HepG2 (cell line): ENCODE data around the gene EZH1. TPM values are rescaled to one million over a fixed set of nuclear protein-coding genes. Genes with fewer than 3 reads are reported as not detected.

Source experiments
- AHDC1 ChIP-seq: sonication (generic); formaldehyde crosslinking; IDR thresholded peaks from 2 replicates; pipeline ENCODE4 v1.5.1; 2020; ENCODE audit warnings: mild to moderate bottlenecking, missing genetic modification reagents, borderline replicate concordance
- CREM ChIP-seq, 2 experiments: sonication (generic) in 1 of 2; formaldehyde crosslinking in 1 of 2; IDR thresholded peaks; 2 replicates each; pipeline versions ENCODE4 v1.4.0 to v1.6.1; 2016 to 2020; ENCODE audit warnings: antibody characterized with exemption in 1 of 2, mild to moderate bottlenecking in 1 of 2, missing genetic modification reagents in 1 of 2
- IRF2 ChIP-seq: IDR thresholded peaks from 2 replicates; pipeline ENCODE4 v1.6.1; 2018; ENCODE audit warnings: missing genetic modification reagents, missing compliant biosample characterization
- KLF6 ChIP-seq: IDR thresholded peaks from 2 replicates; pipeline ENCODE4 v1.8.0; 2016; ENCODE audit warnings: missing biosample characterization, missing genetic modification reagents
- MXD1 ChIP-seq: sonication (generic); formaldehyde crosslinking; IDR thresholded peaks from 2 replicates; pipeline ENCODE4 v1.4.0; 2020; ENCODE audit warnings: mild to moderate bottlenecking, missing genetic modification reagents
- NFE2L2 ChIP-seq: fragments of 150-350 bp; IDR thresholded peaks from 2 replicates; pipeline ENCODE4 v1.6.1; 2014; ENCODE audit warnings: low read length
- POLR2AphosphoS5 ChIP-seq: IDR thresholded peaks from 2 replicates; pipeline ENCODE4 v1.6.1; 2012; ENCODE audit warnings: low read depth, low read length
- SOX13 ChIP-seq, 3 experiments: fragments of 450-650 bp in 1 of 3; sonication (generic) in 1 of 3; formaldehyde crosslinking in 1 of 3; IDR thresholded peaks in 2 of 3; conservative IDR thresholded peaks in 1 of 3; 2 replicates each; pipeline versions ENCODE4 v1.5.0 to v1.6.1; 2016 to 2020; ENCODE audit warnings: antibody characterized with exemption in 1 of 3, mild to moderate bottlenecking in 1 of 3, missing compliant biosample characterization in 1 of 3, missing genetic modification reagents in 1 of 3, moderate library complexity in 1 of 3
- SRSF9 ChIP-seq: fragments of 200-400 bp; formaldehyde crosslinking; IDR thresholded peaks from 2 replicates; pipeline ENCODE4 v1.6.1; 2018; ENCODE audit warnings: borderline replicate concordance, mild to moderate bottlenecking, low read depth, low read length; ENCODE audit not compliant: insufficient read depth, poor library complexity, severe bottlenecking
- THRA ChIP-seq: sonication (generic); formaldehyde crosslinking; IDR thresholded peaks from 2 replicates; pipeline ENCODE4 v1.4.0; 2020; ENCODE audit warnings: missing genetic modification reagents, borderline replicate concordance
- ZFP41 ChIP-seq: sonication (generic); formaldehyde crosslinking; IDR thresholded peaks from 2 replicates; pipeline ENCODE4 v1.4.0; 2020; ENCODE audit warnings: mild to moderate bottlenecking, missing genetic modification reagents, borderline replicate concordance
- ZNF230 ChIP-seq: sonication (generic); formaldehyde crosslinking; IDR thresholded peaks from 2 replicates; pipeline ENCODE4 v1.4.0; 2020; ENCODE audit warnings: mild to moderate bottlenecking, missing genetic modification reagents
- ZNF280B ChIP-seq: sonication (generic); formaldehyde crosslinking; IDR thresholded peaks from 2 replicates; pipeline ENCODE4 v1.5.0; 2020; ENCODE audit warnings: missing genetic modification reagents, mild to moderate bottlenecking, borderline replicate concordance
- ZNF672 ChIP-seq: sonication (generic); formaldehyde crosslinking; IDR thresholded peaks from 2 replicates; pipeline ENCODE4 v1.8.1; 2022; ENCODE audit warnings: missing genetic modification reagents
- ZNF784 ChIP-seq: sonication (generic); formaldehyde crosslinking; IDR thresholded peaks from 2 replicates; pipeline ENCODE4 v1.5.1; 2020; ENCODE audit warnings: missing genetic modification reagents, mild to moderate bottlenecking, borderline replicate concordance
- polyA plus RNA-seq, 8 experiments: library from polyadenylated mRNA; depleted of rRNA in 3 of 8; stranded (reverse) in 7 of 8; unstranded in 1 of 8; fragments of >200 nt; fragmentation: Illumina TruSeq in 4 of 8; extraction: Trizol in 4 of 8; gene quantifications; 2 replicates each; pipeline versions ENCODE4 v1.2.1 to v1.2.3, GENCODE V29; 2011 to 2016; ENCODE audit warnings: low read depth in 4 of 8, missing spikeins in 1 of 8, mixed read lengths in 1 of 8; ENCODE audit not compliant: insufficient read depth in 1 of 8
- total RNA-seq, 5 experiments: library from RNA; depleted of rRNA; stranded (reverse); fragments of >200 nt; fragmentation: Illumina TruSeq; extraction: Trizol; gene quantifications; 2 replicates each; pipeline ENCODE4 v1.2.3, GENCODE V29; 2016; ENCODE audit warnings: low read depth in 1 of 5

EZH1 gene
- total and polyA plus RNA-seq, 2 of the 13 experiments (the other 11 are each of a cell fraction or from before 2014, with no cell fraction given), result 11.6 to 24.0 TPM

GRCh38 chr17:42677921-42678781 is 66.7 kb downstream of the EZH1 start (continued):
- TF ChIP-seq POLR2AphosphoS5 (peak; percentile 96), AHDC1 (CRISPR knock-in tag) (peak; percentile 56; the same call in 1 of the 2 replicates), SOX13 (IDR thresholded peaks at IDR 0.05) (peak; percentile 73), SOX13 (CRISPR knock-in tag; conservative IDR thresholded peaks at IDR 0.05 in 1 of 2, IDR thresholded peaks at IDR 0.05 in 1 of 2) (peak in 1 of 2 experiments; percentile 93; a peak in 2 of 4 replicates), THRA (CRISPR knock-in tag) (peak; percentile 57; the same call in 1 of the 2 replicates), ZFP41 (no peak), CREM (IDR thresholded peaks at IDR 0.05) (peak; percentile 42; the same call in 1 of the 2 replicates), CREM (CRISPR knock-in tag; IDR thresholded peaks at IDR 0.05) (no peak), IRF2 (CRISPR knock-in tag) (peak; percentile 78), MXD1 (CRISPR knock-in tag) (no peak), ZNF280B (CRISPR knock-in tag) (peak; percentile 50; the same call in 1 of the 2 replicates), ZNF672 (CRISPR knock-in tag) (no peak), ZNF230 (no peak), KLF6 (CRISPR knock-in tag) (peak; percentile 87; the same call in 1 of the 2 replicates), NFE2L2 (no peak), ZNF784 (peak; percentile 4; the same call in 1 of the 2 replicates), SRSF9 (no peak)
